GM13976 (cell line): ENCODE data around the gene FAM168B.

ENCODE experiments used
- DNase-seq: peaks from one replicate; pipeline ENCODE4 v3.0.0; 2012; ENCODE audit warnings: low spot score
- in situ Hi-C: fragments of 300-500 bp; cut with MboI; formaldehyde crosslinking; loops from one replicate; pipeline ENCODE4 v1.12.0; 2022; ENCODE audit warnings: low sequenced_read_pairs, mixed read lengths, inconsistent platforms; ENCODE audit not compliant: unreplicated experiment
- TF ChIP-seq, protein P1 (sequence below): IDR thresholded peaks from 2 replicates; pipeline ENCODE4 v1.5.1; 2012; ENCODE audit warnings: borderline replicate concordance, mild to moderate bottlenecking; ENCODE audit not compliant: insufficient read depth; ENCODE audit errors: extremely low read depth, missing control alignments, control extremely low read depth

Gene FAM168B

DNA sequence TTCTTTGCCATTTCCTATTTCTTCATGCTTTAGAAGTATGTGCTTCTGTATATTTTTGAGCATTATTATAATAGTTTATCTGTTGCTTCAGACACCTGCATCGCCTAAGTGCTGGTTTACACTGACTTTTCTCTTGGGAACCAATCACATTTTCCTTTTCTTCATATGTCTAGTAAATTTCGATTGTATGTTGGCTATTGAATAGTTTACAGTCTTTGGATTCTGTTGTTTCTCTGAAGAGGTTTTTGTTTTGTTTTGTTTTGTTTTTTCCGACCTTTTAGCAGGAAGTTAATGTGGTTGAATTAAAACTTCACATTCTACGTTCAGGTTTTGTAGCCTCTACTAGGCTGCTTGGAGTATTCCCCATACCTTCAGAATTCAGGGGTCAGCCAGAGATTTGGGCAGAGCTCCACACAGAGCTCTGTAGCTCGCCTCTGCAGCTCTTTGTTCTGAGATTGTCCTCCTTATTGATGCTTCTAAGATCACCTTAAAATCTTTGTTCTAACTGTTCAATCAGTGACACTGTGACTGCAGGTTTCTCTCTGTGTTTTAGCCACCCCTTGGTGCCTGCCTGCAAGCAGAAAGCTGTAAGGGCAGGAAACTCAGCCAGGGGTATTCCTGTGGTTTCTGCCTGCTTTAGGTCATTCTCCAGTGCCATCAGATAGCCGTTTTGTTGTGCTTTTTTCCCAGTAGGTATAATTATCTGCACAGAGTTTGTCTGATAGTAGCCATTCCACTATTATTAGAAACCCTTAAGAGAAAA, 83.4 kb downstream of the FAM168B start:
- no peak for DNase-seq
- in situ Hi-C loops = no loop called here
- TF ChIP-seq, protein P1, sequence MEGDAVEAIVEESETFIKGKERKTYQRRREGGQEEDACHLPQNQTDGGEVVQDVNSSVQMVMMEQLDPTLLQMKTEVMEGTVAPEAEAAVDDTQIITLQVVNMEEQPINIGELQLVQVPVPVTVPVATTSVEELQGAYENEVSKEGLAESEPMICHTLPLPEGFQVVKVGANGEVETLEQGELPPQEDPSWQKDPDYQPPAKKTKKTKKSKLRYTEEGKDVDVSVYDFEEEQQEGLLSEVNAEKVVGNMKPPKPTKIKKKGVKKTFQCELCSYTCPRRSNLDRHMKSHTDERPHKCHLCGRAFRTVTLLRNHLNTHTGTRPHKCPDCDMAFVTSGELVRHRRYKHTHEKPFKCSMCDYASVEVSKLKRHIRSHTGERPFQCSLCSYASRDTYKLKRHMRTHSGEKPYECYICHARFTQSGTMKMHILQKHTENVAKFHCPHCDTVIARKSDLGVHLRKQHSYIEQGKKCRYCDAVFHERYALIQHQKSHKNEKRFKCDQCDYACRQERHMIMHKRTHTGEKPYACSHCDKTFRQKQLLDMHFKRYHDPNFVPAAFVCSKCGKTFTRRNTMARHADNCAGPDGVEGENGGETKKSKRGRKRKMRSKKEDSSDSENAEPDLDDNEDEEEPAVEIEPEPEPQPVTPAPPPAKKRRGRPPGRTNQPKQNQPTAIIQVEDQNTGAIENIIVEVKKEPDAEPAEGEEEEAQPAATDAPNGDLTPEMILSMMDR = no peak

DNA sequence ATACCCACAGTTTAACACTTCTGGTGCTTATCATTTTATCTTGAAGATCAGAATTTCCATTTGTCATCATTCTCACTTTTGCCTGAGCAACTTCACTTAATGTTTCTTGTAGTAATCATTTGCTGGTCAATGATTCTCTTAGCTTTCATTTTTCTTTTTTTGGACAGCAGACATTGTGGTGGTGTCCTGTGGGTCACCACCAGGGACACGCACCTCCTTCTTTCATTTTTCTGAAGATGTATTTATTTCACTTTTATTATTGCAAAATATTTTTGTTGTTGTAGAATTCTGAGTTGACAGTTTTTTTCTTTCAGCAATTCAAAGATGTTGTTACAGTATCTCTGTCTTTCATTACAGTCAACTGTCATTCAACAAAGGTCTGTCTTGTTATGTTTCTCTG, 84.3 kb downstream of the FAM168B start:
- in situ Hi-C loops = no loop called here
- DNase-seq = no peak

DNA sequence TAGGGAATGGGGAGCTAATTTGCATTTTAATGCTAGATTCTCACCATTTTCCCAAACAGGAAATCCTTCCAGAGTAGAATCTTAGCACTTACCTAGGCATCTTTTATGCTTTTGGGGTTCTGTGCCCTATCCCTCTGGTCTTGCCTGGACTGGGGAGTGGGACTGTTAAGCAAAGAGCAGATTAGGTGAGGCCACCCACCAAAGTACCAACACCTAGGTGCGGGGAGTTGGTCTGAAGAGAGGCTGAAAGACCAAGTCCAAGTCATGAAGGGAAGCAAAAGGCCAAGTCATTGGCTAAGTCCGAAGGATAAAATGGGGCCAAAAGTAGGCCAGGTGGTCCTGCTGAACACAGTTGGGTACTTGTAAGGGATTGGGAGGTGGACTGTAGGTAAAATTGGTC, 86.7 kb downstream of the FAM168B start:
- in situ Hi-C loops = no loop called here
- TF ChIP-seq, protein P1 = no peak

More for the DNA sequence above, 84.3 kb downstream of the FAM168B start:
- TF ChIP-seq, protein P1 = no peak

DNA sequence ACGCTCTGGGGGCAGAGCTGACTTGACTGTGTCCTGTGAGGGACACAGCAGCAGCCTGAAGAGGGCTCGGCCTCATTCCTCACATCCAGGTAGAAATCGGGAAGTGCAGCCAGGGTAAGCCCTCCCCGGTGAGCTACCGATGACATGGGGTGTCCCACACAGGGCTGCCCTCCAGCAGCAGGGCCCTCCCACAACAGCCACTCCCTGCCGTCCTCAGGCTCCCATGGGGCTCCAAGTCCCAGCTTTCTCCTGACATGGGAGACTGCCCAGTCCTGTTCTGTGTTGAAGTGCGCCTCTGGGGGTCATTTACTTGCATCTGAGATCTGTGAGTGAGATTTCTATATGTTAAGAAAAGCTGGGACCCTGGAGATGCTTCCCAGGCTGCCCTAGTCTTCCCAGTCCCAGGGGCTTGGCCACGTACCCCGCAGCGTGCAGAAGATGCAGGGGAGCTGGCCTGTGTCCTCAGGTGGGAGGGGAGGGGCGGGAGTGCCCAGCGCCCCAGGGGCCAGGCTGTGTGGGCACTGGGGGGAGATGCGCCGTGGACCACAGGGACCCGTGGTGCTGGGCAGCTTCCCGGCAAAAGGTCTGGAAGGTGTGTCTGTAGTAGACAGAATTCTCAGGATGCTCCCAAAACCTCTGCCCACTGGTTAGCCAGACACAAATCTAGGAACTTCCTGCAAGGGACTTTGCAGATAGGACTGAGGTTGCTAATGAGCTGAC, 87.9 kb downstream of the FAM168B start:
- TF ChIP-seq, protein P1 = no peak
- in situ Hi-C loops = no loop called here
- DNase-seq = no peak

More for the DNA sequence above, 86.7 kb downstream of the FAM168B start:
- DNase-seq = no peak

DNA sequence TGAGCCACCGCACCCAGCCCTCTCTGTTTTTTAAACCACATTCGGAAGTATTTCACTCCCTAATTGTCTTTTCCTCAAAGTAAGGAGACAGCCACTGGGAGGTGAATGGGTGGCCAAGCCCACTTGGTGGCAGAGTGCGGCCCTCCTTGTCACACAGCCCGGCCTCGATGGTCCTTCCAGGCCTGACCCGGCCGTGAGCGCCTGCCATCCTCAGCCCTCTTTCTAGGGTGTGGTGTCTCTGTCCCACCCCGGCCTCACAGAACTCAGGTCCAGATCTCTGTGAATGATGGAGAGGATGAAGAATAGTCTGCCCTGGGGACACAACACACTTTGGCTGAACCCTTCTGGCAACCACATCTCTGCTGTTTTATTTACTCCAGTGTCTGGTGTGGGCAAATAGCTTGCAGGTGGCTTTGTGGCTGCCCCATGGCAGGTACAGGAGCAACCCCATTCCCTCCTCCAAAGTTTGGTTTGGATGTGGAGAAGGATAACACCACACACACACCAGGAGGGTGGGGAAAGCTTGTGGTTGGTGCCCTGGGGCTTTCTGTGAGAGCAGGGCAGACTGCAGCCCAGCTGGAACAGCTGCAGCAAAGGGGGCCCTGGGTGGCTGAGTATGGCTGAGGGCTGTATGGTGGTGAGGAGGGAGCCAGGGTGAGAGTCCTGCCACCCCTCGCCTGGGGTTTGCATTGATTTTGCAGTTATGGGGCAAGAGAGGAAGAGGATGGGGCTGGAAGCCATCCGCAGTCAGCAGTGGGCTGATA, 88.6 kb downstream of the FAM168B start:
- no peak for DNase-seq
- TF ChIP-seq, protein P1 = no peak
- in situ Hi-C loops = no loop called here

DNA sequence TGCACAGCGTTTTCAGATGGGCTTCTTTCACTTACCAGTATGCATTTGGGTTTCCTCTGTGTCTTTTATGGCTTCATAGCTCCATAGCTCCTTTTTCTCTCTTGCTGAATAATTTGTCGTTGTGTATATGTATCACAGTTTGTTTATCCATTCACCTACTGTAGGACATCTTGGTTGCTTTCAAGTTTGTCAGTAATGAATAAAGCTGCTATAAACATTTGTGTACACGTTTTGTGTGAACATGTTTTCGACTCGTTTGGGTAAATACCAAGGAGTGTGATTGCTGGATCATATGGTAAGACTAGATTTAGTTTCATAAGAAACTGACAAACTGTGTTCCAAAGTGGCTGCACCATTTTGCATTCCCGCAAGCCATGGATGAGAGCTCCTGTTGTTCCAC, 94.7 kb downstream of the FAM168B start:
- TF ChIP-seq, protein P1 = no peak
- in situ Hi-C loops = no loop called here
- DNase-seq = no peak
